Stomach (tissue), 4 donors: ENCODE data around the gene GABRD.

Source experiments
- EP300 ChIP-seq: sonication (generic); formaldehyde crosslinking; IDR thresholded peaks from one replicate; pipeline ENCODE4 v1.6.1; 2017; ENCODE audit warnings: antibody characterized with exemption
- POLR2A ChIP-seq, 4 donors: fragments of 450-650 bp; IDR thresholded peaks; one replicate each; pipeline ENCODE4 v1.6.1; 2016; ENCODE audit warnings: antibody characterized with exemption in 4 of 4, control low read depth in 2 of 4, mild to moderate bottlenecking in 1 of 4, moderate library complexity in 1 of 4
- TF ChIP-seq, protein P1 (sequence below), 7 experiments: fragments of 450-650 bp in 4 of 7; fragments of 200-600 bp in 3 of 7; sonication (generic) in 3 of 7; IDR thresholded peaks; one replicate each; pipeline ENCODE4 v1.5.1; 2016 to 2019; ENCODE audit warnings: antibody characterized with exemption in 7 of 7, control low read depth in 2 of 7, mild to moderate bottlenecking in 1 of 7

GRCh38 chr1:2049225-2049717 is 30.1 kb downstream of the GABRD start:
- TF ChIP-seq, protein P1, sequence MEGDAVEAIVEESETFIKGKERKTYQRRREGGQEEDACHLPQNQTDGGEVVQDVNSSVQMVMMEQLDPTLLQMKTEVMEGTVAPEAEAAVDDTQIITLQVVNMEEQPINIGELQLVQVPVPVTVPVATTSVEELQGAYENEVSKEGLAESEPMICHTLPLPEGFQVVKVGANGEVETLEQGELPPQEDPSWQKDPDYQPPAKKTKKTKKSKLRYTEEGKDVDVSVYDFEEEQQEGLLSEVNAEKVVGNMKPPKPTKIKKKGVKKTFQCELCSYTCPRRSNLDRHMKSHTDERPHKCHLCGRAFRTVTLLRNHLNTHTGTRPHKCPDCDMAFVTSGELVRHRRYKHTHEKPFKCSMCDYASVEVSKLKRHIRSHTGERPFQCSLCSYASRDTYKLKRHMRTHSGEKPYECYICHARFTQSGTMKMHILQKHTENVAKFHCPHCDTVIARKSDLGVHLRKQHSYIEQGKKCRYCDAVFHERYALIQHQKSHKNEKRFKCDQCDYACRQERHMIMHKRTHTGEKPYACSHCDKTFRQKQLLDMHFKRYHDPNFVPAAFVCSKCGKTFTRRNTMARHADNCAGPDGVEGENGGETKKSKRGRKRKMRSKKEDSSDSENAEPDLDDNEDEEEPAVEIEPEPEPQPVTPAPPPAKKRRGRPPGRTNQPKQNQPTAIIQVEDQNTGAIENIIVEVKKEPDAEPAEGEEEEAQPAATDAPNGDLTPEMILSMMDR (IDR thresholded peaks at IDR 0.05), result peak in 5 of 7 experiments; percentile 24 to 56 (median 40)
- no peak for TF ChIP-seq POLR2A (IDR thresholded peaks at IDR 0.05)
- TF ChIP-seq EP300, result no peak
